ENCODE measurements around the gene PHEX.

PHEX gene

DNA sequence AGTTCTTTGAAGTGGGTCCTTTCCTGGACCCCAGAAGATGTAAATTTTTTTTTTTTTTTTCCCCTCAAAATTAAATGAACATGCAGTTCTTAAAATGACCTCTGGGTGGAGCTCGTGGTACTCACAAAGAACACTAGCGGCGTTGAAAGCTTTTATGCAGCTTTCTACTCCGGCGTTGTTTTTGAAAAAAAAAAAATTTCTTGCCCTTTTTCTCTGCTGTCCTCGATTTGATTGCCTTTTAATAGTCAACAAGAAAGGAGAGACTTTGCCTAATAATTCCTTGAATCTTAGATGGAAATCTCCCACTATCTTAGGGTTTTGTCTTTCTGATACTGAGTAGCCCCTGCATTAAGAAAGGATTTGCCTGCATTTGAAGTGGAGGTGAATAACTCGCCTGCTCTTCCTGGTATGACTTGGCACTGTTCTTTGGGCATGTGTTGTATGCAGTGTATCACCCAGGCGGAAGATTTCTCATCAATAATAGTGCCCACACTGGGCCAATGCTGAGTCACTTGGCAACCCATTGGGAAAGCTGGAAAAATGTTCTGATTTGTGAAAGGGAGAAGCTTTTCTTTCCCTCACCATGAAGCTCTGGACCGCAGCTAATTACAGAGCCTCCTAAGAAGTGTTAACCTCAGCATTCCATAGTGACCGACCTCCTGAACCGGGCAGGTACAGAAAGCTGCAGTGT, 104.0 kb downstream of the PHEX start:
- TF ChIP-seq, protein P1, sequence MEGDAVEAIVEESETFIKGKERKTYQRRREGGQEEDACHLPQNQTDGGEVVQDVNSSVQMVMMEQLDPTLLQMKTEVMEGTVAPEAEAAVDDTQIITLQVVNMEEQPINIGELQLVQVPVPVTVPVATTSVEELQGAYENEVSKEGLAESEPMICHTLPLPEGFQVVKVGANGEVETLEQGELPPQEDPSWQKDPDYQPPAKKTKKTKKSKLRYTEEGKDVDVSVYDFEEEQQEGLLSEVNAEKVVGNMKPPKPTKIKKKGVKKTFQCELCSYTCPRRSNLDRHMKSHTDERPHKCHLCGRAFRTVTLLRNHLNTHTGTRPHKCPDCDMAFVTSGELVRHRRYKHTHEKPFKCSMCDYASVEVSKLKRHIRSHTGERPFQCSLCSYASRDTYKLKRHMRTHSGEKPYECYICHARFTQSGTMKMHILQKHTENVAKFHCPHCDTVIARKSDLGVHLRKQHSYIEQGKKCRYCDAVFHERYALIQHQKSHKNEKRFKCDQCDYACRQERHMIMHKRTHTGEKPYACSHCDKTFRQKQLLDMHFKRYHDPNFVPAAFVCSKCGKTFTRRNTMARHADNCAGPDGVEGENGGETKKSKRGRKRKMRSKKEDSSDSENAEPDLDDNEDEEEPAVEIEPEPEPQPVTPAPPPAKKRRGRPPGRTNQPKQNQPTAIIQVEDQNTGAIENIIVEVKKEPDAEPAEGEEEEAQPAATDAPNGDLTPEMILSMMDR (IDR thresholded peaks at IDR 0.05), result peak; percentile 58 to 64
- no peaks in the 10 kb centered on the region for H3K36me3 ChIP-seq
- H3K4me1 ChIP-seq, result peaks cover 0 to 13% (median 6%) of the 10 kb centered on the region in 4 donors
- no peak overlapping the region for H3K4me3 ChIP-seq
- intact Hi-C loops (cut with DNase I; ENCODE audit: low total_unique reads), result loop anchor here (5.0 kb wide), 1 partner anchor 611 kb away; no protein-coding TSS in a partner anchor
- H3K9me3 ChIP-seq, result no peaks in the 10 kb centered on the region
- peak overlapping the region in 1 of 2 donors; percentile 45 for H3K27ac ChIP-seq
- peak in 1 of 2 donors; percentile 60 for DNase-seq
- no peaks in the 10 kb centered on the region for H3K27me3 ChIP-seq

DNA sequence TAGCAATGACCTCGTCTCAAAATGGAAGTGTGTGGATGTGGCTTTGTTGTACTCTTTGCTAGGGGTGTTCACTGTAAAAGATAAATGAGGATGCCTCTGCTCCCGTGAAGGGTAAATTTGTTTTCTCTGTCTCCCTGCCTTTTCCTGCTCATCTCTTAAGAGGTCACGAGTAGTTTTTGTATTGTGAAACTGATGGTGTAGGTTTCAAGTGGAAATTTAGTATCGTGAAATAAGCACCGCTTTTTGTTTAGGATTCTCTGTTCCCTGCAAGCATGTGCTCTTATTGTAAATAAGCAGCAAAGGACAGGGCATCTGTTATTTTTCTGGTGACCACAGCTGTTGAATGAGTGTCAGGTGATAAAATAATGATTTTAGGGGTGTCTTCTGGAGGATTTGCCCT, 104.6 kb downstream of the PHEX start:
- H3K4me1 ChIP-seq, result peaks cover 0 to 13% (median 6%) of the 10 kb centered on the region in 4 donors

DNA sequence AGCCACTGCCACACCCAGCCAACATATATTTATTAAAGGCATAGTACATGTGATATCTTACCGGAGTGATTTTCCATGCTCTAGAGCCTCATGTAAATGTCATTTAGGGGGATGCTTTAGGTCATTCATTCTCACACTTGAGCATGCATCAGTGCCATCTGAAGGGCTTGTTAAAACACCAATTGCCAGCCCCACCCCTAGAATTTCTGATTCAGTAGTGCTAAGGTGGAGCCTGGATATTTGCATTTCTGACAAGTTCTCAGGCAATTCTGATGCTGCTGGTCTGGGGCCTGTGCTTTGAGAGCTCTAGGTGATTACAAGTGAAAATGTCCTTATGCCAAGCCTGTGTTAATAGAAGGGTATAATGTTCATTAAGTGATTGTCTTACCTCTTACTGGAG, 107.7 kb downstream of the PHEX start:
- peaks cover 0 to 13% (median 3%) of the 10 kb centered on the region in 4 donors for H3K4me1 ChIP-seq
- H3K4me3 ChIP-seq, result no peak overlapping the region
- TF ChIP-seq, protein P1 (IDR thresholded peaks at IDR 0.05), result no peak
- no peaks in the 10 kb centered on the region for H3K27me3 ChIP-seq
- no peak overlapping the region for H3K27ac ChIP-seq
- no peaks in the 10 kb centered on the region for H3K36me3 ChIP-seq
- H3K9me3 ChIP-seq, result no peaks in the 10 kb centered on the region
- DNase-seq, result no peak
- intact Hi-C loops (cut with DNase I; ENCODE audit: low total_unique reads), result loop anchor here (5.0 kb wide), 1 partner anchor 607 kb away; no protein-coding TSS in a partner anchor

More for the DNA sequence above, 104.6 kb downstream of the PHEX start:
- no peak for DNase-seq
- Histone ChIP-seq H3K9me3 (no peaks in the 10 kb centered on the region), H3K27me3 (no peaks in the 10 kb centered on the region), H3K27ac (peak overlapping the region in 1 of 2 donors; percentile 17), H3K36me3 (no peaks in the 10 kb centered on the region), H3K4me3 (no peak overlapping the region)
- TF ChIP-seq, protein P1 (IDR thresholded peaks at IDR 0.05), result no peak
- intact Hi-C loops (cut with DNase I; ENCODE audit: low total_unique reads), result loop anchor here (5.0 kb wide), 1 partner anchor 611 kb away; no protein-coding TSS in a partner anchor

DNA sequence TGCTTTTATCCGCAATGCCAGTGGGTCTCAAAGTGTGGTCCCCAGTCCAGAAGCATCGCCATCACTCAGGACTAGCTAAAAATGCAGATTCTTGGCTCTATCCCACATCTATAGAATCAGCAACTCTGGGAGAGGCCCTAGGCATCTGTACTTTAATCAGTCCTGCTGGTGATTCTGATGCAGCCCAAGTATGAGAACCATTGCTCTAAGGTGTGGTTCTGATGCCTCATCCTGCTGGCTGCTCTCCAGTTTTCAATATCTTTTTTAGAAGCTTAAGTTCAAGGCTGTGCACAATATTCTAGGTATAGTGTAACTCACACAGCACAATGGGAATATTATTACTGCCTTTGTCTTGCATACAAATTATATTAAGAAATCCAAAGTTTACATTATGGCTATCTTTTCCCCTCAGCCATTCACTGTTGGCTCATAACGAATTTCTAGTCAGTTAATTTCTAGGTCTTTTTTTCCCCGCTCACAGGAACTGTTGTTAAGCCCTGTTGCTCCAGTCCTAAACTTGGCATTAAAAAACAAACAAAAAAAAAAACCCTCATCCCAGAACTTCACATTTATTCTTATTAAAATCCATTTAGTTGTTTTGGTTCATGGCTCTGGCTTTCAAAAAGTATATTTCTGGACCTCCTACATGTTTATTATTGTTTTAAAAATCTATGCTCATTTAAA, 109.1 kb downstream of the PHEX start:
- Histone ChIP-seq H3K4me3 (no peak overlapping the region), H3K4me1 (peaks cover 0 to 3% (median 0%) of the 10 kb centered on the region in 4 donors), H3K27ac (no peak overlapping the region), H3K27me3 (no peaks in the 10 kb centered on the region), H3K9me3 (no peaks in the 10 kb centered on the region), H3K36me3 (no peaks in the 10 kb centered on the region)
- intact Hi-C loops (cut with DNase I; ENCODE audit: low total_unique reads), result no loop called here
- TF ChIP-seq, protein P1 (IDR thresholded peaks at IDR 0.05), result no peak
- DNase-seq, result no peak

DNA sequence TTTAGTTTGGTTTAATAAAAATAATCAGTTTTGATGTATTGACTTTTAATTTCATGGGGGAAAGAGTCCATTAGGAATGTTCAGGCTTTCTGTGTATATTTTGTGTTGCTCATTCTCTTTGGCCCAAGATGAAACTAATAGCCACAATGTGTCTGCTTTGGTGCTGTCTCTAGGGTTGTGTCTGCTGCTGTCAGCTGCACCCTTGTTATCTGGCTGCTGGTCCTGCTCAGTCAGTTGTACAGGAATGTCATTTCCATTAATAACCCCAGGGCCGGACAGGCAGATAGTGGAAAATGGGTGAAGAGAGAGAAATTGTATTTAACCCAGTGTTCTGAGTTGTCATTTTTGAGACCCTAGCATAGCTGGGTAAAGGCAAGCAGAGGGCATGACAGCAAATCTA, 115.1 kb downstream of the PHEX start:
- intact Hi-C loops (cut with DNase I; ENCODE audit: low total_unique reads), result no loop called here
- no peaks in the 10 kb centered on the region for H3K4me1 ChIP-seq
- TF ChIP-seq, protein P1 (IDR thresholded peaks at IDR 0.05), result no peak
- H3K9me3 ChIP-seq, result no peaks in the 10 kb centered on the region
- H3K36me3 ChIP-seq, result no peaks in the 10 kb centered on the region
- H3K27me3 ChIP-seq, result no peaks in the 10 kb centered on the region
- no peak for DNase-seq
- no peak overlapping the region for H3K27ac ChIP-seq
- H3K4me3 ChIP-seq, result no peak overlapping the region
